Stimulated activated CD4-positive, alpha-beta T cell treated with anti-CD3 and anti-CD28 coated beads, TNF-alpha, amount 100 ng/mL, for 48 hours (primary cell): ENCODE results near the gene MGA.
A peak's percentile ranks its signal among the peaks of the same experiment; 100 is the strongest.

Experiments used
- DNase-seq, 3 donors: peaks; one replicate each; pipeline ENCODE4 v3.0.0-alpha.2; 2020; ENCODE audit warnings: low read depth in 3 of 3

Gene MGA

DNA sequence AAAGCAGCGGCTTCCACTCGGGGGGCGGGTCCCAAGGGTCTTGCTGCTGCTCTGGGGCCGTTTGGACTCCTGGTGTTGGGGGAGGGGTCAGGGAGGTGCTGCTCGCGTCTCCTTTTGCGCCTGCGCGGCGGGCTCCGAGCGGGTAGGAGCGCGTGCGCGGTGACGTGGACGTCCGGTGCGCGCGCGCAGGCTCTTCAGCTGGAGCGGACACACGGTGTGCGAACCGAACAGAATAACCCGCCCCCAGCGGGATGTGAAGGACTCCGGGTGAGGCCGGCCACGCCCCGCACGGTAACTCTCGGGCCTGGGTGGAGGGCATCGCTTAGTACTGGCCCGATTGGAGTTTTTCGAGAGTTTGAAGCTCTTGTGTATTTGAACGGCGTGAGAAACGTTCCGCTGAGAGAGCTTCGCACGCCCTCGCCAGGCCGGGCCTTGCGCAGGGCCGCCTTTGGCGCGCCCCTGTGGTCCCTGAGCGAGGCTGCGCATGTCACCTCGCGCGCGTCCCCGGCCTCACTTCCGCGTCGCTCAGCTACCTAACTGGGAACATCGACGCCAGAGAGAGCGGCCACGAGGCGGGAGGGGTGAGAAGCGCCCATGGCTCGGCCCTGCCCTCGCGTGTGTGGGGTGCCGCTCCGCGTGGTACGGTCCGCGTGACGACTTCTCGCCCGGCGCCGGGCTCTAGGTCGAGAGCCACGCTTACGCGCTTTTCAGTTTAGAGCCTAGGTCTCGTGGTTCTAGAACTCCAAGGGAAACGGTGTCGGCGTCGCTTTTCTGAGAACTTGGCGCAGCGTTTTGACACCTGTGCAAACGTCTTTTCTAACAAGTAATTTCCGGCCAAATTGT lies at the start of gene MGA:
Gene MGA (plus strand): TSS at position 171 of the 843 bp plus-strand sequence.
- DNase-seq, result peak; percentile 82 to 87 (median 84)

- DNase-seq, result no peak
Observed at GRCh38 chr15:41620536-41621199, 39.5 kb upstream of the MGA start.

- peak; percentile 55 to 78 (median 68) for DNase-seq
Observed at GRCh38 chr15:41621200-41622193, 38.7 kb upstream of the MGA start.

- no peak for DNase-seq
Observed at GRCh38 chr15:41622901-41623300, 37.3 kb upstream of the MGA start.

DNA sequence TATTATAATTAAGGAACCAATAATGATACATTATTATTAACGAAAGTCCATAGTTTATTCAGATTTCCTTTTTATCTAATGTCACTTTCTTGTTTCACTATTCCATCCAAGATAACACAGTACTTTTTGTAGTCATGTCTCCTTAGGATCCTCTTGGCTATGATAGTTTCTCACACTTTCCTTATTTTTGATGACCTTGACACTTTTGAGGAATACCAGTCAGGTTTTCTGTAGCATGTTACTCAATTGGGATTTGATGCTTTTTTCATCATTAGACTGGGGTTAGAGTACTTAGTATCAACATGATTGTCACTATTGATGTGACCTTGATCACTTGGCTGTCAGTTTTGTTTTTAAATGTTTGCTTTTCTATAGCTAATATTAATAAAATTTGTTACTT lies 33.0 kb upstream of the MGA start:
- no peak for DNase-seq

DNA sequence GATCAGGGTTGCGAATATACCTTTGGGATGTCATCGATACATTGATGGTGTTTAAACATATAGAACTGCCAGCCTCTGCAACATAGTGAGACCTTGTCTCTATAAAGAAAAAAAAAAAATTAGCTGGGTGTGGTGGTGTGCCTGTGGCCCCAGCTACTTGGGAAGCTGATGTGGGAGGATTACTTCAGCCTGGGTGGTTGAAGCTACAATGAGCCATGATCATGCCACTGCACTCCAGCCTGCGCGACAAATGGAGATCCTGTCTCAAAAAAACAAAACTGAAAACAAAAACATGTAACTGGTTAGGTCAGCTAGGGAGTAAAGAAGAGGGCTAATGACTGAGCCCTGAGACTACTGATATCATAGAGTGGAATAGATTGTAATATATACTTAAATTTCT lies 30.7 kb upstream of the MGA start:
- DNase-seq, result no peak

GRCh38 chr15:41629883-41630282 lies 30.3 kb upstream of the MGA start:
- no peak for DNase-seq

DNA sequence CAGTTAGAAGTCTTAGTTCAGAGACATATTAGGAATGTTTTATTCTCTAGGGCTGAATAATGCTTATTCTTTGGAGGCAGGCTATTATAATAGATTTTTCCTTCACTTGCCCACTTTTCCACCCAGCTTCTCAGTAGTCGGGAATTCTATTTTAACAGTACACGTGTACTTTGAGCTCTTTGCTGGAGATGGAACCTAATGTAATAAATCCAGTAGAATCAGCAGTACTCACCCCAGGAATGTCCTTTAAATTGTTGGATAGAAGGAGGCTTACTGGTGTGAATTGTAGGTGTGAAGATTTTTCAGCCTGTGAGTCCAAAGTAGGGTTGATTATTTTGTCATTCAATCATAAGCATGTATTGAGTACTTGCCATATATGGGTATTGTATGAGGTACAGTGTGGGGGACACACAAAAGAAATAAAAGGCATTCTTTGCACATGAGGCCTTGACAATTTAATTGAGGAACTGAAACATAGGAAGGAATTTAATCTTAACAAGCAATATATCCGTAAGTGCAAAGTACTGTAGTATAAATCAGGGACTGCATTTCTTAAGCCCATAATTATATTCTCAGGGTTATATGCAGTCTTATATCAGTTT lies 29.5 kb upstream of the MGA start:
- no peak for DNase-seq

GRCh38 chr15:41631880-41632470 lies 28.2 kb upstream of the MGA start:
- DNase-seq, result no peak

DNA sequence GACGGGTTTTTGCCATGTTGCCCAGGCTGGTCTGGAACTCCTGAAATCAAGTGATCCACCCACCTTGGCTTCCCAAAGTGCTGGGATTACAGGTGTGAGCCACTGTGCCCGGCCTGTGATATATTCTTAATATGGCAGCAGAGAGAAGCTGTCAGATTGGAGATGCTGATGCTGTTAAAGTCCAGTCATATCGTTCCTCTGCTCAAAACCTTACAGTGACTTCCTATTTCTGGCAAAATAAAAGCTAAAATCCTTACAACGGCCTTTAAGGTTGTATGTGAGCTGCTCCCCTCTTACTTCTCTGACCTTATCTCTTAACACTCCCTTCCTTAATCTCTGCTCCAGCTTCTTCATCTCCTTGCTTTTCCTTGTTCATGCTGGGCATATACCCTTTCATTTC lies 26.6 kb upstream of the MGA start:
- no peak for DNase-seq

DNA sequence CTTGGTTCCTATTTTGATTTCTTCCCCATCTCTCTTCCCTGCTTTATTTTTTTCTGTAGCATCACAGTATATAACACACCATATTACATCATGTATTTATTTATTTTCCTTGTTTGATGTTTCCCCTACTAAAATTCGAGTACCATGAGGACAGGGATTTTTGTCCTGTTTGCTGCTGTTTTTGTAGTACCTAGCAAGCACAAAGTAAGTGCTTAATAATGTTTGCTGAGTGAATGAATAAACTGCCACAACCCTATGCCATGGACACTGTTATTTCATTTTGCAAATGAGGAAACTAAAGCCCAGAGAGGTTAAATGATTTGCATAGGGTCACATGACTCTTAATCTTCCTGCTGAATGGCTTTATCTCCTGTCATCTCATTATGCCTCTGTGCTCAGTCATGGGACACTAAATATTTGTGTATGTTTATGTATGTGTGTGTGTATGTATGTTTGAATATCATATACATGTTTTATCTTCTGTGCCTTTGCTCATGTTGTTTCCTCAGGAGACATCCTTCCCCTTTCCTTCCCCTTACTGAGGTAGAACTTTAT lies 26.1 kb upstream of the MGA start:
- DNase-seq, result no peak

DNA sequence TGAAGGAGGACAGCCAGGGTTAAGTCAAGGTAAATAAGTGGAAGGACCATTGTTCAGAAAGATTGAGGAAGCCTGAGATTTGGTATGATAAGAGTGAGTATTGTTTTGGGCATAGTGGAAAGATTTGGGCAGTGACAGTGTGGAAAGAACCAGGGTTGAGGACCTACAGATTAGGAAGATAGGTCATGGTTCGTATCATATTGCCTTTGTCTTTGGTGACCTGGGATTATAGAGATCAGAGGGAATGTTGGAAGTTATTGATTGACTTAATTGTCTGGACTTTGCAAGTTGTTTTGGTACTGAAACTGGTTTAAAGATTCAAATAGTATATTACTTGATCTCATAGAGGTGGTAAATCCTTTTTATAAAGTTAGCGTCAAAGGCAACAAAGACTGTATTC lies 23.1 kb upstream of the MGA start:
- no peak for DNase-seq

- no peak for DNase-seq
Observed at GRCh38 chr15:41640985-41641384, 19.2 kb upstream of the MGA start.

GRCh38 chr15:41647262-41647661 lies 12.9 kb upstream of the MGA start:
- no peak for DNase-seq

GRCh38 chr15:41648097-41648496 lies 12.1 kb upstream of the MGA start:
- DNase-seq, result no peak

- no peak for DNase-seq
Observed at GRCh38 chr15:41648770-41649169, 11.4 kb upstream of the MGA start.

- DNase-seq, result no peak
Observed at GRCh38 chr15:41650806-41651205, 9.4 kb upstream of the MGA start.

- DNase-seq, result no peak
Observed at GRCh38 chr15:41651373-41651772, 8.8 kb upstream of the MGA start.

DNA sequence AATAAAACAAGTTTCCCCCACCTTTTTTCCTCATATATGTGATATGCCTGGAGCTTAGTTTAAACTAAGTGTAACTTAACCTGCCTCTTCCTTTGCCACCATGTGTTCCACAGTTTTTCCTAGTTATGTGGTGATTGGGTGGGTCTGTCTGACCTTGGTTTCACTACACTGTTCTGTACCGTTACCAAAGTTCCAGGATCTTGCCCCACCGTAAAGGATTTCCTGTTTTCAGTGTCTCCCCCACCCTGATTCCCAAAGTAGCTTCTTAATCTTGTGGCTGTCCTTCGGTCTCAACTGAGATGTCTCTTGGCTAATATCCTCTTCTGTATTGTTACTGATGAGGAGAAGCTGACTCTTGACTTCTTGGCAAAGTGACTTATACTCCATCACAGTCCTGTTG lies 6.4 kb upstream of the MGA start:
- DNase-seq, result no peak

GRCh38 chr15:41655716-41656115 lies 4.5 kb upstream of the MGA start:
- DNase-seq, result no peak

DNA sequence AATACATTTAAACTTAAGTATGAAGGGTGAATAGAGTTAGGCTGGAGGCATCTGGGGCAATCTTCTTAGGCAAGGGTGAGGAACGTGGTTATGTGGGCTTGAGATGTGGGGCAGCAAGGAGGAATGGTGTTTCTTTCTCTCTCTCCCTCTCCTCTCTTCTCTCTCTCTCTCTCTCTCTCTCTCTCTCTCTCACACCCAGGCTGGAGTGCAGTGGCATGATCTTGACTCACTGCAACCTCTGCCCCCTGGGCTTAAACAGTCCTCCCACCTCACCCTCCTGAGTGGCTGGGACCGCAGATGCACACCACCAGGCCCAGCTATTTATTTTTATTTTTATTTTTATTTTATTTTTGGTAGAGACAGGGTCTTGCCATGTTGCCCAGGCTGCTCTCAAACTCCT lies 4.0 kb upstream of the MGA start:
- DNase-seq, result no peak
